ENCODE data around the gene NOXO1.
A peak's percentile ranks its signal among the peaks of the same experiment; 100 is the strongest.

NOXO1 gene

DNA sequence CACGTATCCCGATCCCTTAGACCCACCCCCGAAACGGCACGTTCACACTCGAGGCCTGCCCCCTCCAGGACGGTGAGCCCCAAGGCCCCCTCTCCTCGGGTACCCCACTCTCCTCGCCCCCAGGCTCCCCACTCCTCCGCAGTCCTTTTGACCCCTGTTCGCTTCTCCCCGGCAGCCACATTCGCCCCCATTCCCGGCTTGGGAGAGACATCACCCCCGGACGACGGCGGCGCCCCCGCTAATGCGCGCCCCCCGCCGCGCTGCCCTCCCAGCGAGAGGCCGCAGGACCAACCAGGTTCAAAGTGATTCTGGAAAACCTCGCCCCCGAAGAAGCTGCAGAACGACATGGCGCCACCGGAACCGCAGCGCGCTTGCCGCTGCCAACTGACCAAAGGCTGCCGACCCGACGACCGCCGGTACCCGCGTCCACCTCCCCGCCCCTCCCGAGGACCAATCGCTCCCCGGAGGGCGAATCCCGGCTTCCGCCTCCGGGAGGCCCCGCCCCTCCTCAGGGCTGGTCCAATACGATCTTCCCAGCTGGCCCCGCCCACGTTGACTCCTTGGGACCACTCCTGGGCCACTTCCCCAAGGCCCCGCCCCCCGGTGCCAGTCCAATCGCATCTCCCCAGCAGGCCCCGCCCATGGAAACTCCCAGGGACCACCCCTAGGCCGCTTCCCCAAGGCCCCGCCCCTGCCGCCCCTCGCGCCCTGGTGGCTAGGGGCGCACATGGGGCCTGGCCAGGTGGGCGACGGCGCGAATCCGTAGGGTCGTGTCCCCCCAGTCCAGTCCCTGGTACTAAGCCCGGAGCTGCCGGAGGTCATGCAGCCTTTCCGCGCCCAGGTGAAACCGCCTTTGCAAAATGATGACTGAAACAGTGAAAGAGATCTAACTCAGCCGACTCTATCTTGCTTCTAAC lies 38.2 kb downstream of the NOXO1 start, which contains the start of gene MSRB1:
Gene MSRB1 (minus strand): TSS at position 390 of the 917 bp plus-strand sequence. CDS start 43 bp downstream, at position 347.
- H3K9me3 ChIP-seq (ENCODE audit: insufficient read depth, low read depth, low read length): peaks cover 7% of the 10 kb centered on the region
- no peak within 1 kb of the TSS for H2BK12ac ChIP-seq (ENCODE audit: low read length)
- peak within 1 kb of the TSS; percentile 35 for H2BK5ac ChIP-seq (ENCODE audit: low read depth, low read length, poor library complexity)
- H3K4me3 ChIP-seq (ENCODE audit: low read depth, low read length): peak within 1 kb of the TSS; percentile 84
- H3K14ac ChIP-seq (ENCODE audit: low read length): peak within 1 kb of the TSS; percentile 76
- H4K91ac ChIP-seq (ENCODE audit: low read depth, low read length): peak within 1 kb of the TSS; percentile 88
- peak within 1 kb of the TSS; percentile 30 for H3K4ac ChIP-seq (ENCODE audit: low read depth, low read length)
- H2AFZ ChIP-seq (ENCODE audit: insufficient read depth, low read length, poor library complexity): peak within 1 kb of the TSS; percentile 75
- peak within 1 kb of the TSS; percentile 75 for H3K18ac ChIP-seq (ENCODE audit: low read length)
- H2AK5ac ChIP-seq (ENCODE audit: low read length): peak within 1 kb of the TSS; percentile 34
- H3K79me1 ChIP-seq (ENCODE audit: low read length): peaks cover 7% of the 10 kb centered on the region
- H3K9ac ChIP-seq (ENCODE audit: low read length): peak within 1 kb of the TSS; percentile 73
- peak within 1 kb of the TSS; percentile 11 for H3K27ac ChIP-seq (ENCODE audit: low read depth, low read length)
- peaks cover 3% of the 10 kb centered on the region for H3K79me2 ChIP-seq (ENCODE audit: control insufficient read depth, insufficient read depth, low read length, poor library complexity)
- H4K8ac ChIP-seq (ENCODE audit: low read depth, low read length): peak within 1 kb of the TSS; percentile 90
- peak within 1 kb of the TSS; percentile 92 for H3K4me2 ChIP-seq (ENCODE audit: low read length)
- H4K12ac ChIP-seq (ENCODE audit: low read depth, low read length): peak within 1 kb of the TSS; percentile 19
- peaks cover 22 to 26% of the 10 kb centered on the region in 2 experiments for H3K4me1 ChIP-seq (ENCODE audit: control insufficient read depth in 1 of 2, insufficient read depth in 2 of 2, low read length in 2 of 2)
- H3K23ac ChIP-seq (ENCODE audit: low read length): no peak within 1 kb of the TSS
- H3K36me3 ChIP-seq (ENCODE audit: control insufficient read depth in 1 of 2, insufficient read depth in 2 of 2, low read length in 2 of 2): peaks cover 19 to 23% of the 10 kb centered on the region in 2 experiments
- peak within 1 kb of the TSS; percentile 35 for H2BK120ac ChIP-seq (ENCODE audit: insufficient read depth, low read length, poor library complexity)
- no peaks in the 10 kb centered on the region for H3K27me3 ChIP-seq (ENCODE audit: insufficient read depth, low read length)
- no CpG with 5 or more reads among the region's 77 CpGs for WGBS (ENCODE audit: extremely low coverage, insufficient coverage, insufficient read length)
- DNase-seq: peak; percentile 99 to 100

DNA sequence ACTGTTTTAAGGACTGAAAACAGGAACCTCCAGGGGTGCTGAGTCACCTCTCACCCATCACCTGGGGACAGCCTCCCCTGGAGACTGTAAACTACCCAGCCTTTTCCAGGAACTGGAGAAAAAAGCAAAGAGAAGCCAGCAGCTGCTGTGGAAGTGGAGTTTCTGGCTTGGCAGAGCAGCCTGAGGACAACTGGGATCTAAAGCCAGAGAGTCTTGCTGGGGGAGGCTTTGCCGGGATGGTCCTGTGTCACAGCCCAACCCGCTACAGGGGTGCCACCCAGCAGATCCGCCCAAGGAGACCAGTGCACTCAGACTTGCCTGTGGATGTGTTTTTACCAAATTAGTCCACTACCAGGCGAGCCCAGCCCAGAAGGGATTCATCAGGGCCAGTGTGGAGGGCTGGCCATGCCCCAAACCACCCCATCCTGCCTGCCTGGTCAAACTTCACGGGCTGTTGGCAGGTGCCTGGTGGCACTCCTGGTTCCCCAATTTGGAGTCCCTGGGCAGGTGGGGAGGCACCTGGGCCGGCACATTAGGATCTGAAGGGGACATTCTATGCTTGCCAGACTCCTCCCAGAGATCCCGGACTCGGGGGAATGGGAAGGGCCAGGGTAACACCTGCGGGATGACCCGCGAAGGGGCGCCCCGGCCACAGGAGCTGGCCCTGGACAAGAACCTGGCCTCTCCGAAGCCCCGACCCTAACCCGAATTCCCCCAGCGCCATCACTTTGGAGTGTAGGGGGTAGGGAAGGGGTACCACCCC lies 39.0 kb downstream of the NOXO1 start:
- Histone ChIP-seq H3K14ac (ENCODE audit: low read length) (peak overlapping the region; percentile 76), H3K4me3 (ENCODE audit: low read depth, low read length) (peak overlapping the region; percentile 84), H2BK12ac (ENCODE audit: low read length) (no peak overlapping the region), H4K8ac (ENCODE audit: low read depth, low read length) (peak overlapping the region; percentile 90), H2AK5ac (ENCODE audit: low read length) (no peak overlapping the region), H3K27ac (ENCODE audit: low read depth, low read length) (peak overlapping the region; percentile 39), H3K9me3 (ENCODE audit: insufficient read depth, low read depth, low read length) (peaks cover 7% of the 10 kb centered on the region), H2AFZ (ENCODE audit: insufficient read depth, low read length, poor library complexity) (peak overlapping the region; percentile 61), H2BK5ac (ENCODE audit: low read depth, low read length, poor library complexity) (peak overlapping the region; percentile 35), H3K18ac (ENCODE audit: low read length) (peak overlapping the region; percentile 75), H3K4me2 (ENCODE audit: low read length) (peak overlapping the region; percentile 92), H2BK120ac (ENCODE audit: insufficient read depth, low read length, poor library complexity) (peak overlapping the region; percentile 35), H3K27me3 (ENCODE audit: insufficient read depth, low read length) (no peaks in the 10 kb centered on the region), H3K9ac (ENCODE audit: low read length) (peak overlapping the region; percentile 73), H4K91ac (ENCODE audit: low read depth, low read length) (peak overlapping the region; percentile 88), H3K79me1 (ENCODE audit: low read length) (peaks cover 7% of the 10 kb centered on the region), H3K23ac (ENCODE audit: low read length) (no peak overlapping the region), H3K79me2 (ENCODE audit: control insufficient read depth, insufficient read depth, low read length, poor library complexity) (peaks cover 3% of the 10 kb centered on the region), H4K12ac (ENCODE audit: low read depth, low read length) (peak overlapping the region; percentile 9), H3K36me3 (ENCODE audit: control insufficient read depth in 1 of 2, insufficient read depth in 2 of 2, low read length in 2 of 2) (peaks cover 24 to 27% of the 10 kb centered on the region in 2 experiments), H3K4me1 (ENCODE audit: control insufficient read depth in 1 of 2, insufficient read depth in 2 of 2, low read length in 2 of 2) (peaks cover 22 to 26% of the 10 kb centered on the region in 2 experiments), H3K4ac (ENCODE audit: low read depth, low read length) (no peak overlapping the region)
- peak; percentile 79 to 87 for DNase-seq
- WGBS (ENCODE audit: extremely low coverage, insufficient coverage, insufficient read length): no CpG with 5 or more reads among the region's 17 CpGs

DNA sequence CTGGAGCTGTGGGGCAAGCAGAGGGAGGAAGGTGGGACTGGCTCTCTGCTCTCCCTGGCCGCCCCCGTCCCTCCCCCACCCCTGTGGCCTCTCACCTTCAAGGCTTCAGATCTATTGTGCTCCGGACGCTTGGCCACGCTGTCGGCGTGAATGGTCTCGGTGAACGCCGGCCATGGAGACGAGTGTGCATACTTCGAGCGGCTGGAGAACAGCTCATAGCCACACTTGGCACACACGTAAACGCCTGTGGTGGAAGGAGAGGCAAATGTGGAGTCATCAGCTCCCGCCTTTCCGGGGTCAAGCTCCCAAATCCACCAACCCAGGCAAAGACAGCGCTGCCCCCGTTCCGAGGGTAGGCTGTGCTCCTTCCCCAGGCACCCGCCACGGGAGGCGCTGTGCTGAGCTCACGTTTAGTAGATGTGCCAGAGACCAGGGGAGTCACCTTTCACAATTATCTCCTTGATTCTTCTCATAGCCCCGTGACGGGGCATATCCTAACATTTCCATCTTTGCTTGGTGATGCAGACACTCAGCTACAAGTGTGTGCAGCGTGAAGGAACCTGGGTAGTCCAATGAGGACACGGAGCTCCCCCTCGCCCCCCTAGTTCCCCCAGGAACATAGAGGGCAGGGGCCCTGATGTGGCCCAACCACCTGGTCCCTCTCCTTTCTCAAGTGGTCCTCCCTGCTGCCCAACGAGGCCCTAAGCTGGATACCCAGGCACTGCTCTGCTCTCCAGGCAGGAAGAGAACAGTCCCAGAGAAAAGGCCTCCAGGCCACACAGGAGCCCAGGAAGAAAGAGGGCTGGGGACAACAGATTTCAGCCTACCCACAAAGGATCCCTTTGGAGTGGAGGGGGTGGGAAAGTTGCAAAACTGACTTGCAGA lies 39.9 kb downstream of the NOXO1 start:
- no peak overlapping the region for H2BK120ac ChIP-seq (ENCODE audit: insufficient read depth, low read length, poor library complexity)
- peaks cover 7% of the 10 kb centered on the region for H3K79me1 ChIP-seq (ENCODE audit: low read length)
- H3K79me2 ChIP-seq (ENCODE audit: control insufficient read depth, insufficient read depth, low read length, poor library complexity): peaks cover 3% of the 10 kb centered on the region
- peaks cover 24 to 27% of the 10 kb centered on the region in 2 experiments for H3K36me3 ChIP-seq (ENCODE audit: control insufficient read depth in 1 of 2, insufficient read depth in 2 of 2, low read length in 2 of 2)
- peak overlapping the region; percentile 21 for H4K91ac ChIP-seq (ENCODE audit: low read depth, low read length)
- peaks cover 22 to 26% of the 10 kb centered on the region in 2 experiments for H3K4me1 ChIP-seq (ENCODE audit: control insufficient read depth in 1 of 2, insufficient read depth in 2 of 2, low read length in 2 of 2)
- H3K9me3 ChIP-seq (ENCODE audit: insufficient read depth, low read depth, low read length): peaks cover 7% of the 10 kb centered on the region
- no CpG with 5 or more reads among the region's 30 CpGs for WGBS (ENCODE audit: extremely low coverage, insufficient coverage, insufficient read length)
- H3K4ac ChIP-seq (ENCODE audit: low read depth, low read length): peak overlapping the region; percentile 2
- peak overlapping the region; percentile 6 for H2BK5ac ChIP-seq (ENCODE audit: low read depth, low read length, poor library complexity)
- H2AK5ac ChIP-seq (ENCODE audit: low read length): no peak overlapping the region
- H3K9ac ChIP-seq (ENCODE audit: low read length): no peak overlapping the region
- no peak overlapping the region for H3K4me3 ChIP-seq (ENCODE audit: low read depth, low read length)
- peak overlapping the region; percentile 34 for H3K18ac ChIP-seq (ENCODE audit: low read length)
- peak overlapping the region; percentile 32 for H4K8ac ChIP-seq (ENCODE audit: low read depth, low read length)
- no peak overlapping the region for H2AFZ ChIP-seq (ENCODE audit: insufficient read depth, low read length, poor library complexity)
- H2BK12ac ChIP-seq (ENCODE audit: low read length): no peak overlapping the region
- no peak overlapping the region for H3K23ac ChIP-seq (ENCODE audit: low read length)
- DNase-seq: peak; percentile 83
- no peak overlapping the region for H3K14ac ChIP-seq (ENCODE audit: low read length)
- H3K4me2 ChIP-seq (ENCODE audit: low read length): peak overlapping the region; percentile 92
- H4K12ac ChIP-seq (ENCODE audit: low read depth, low read length): no peak overlapping the region
- H3K27me3 ChIP-seq (ENCODE audit: insufficient read depth, low read length): no peaks in the 10 kb centered on the region
- H3K27ac ChIP-seq (ENCODE audit: low read depth, low read length): peak overlapping the region; percentile 39

Data from trophoblast cell (in vitro differentiated cells and primary cell).